Suprapubic skin (tissue), 4 donors: ENCODE data around the gene MCC. TPM values are rescaled to one million over a fixed set of nuclear protein-coding genes. Genes with fewer than 3 reads are reported as not detected.
A peak's percentile ranks its signal among the peaks of the same experiment; 100 is the strongest.

ENCODE experiments used
- DNase-seq, 2 donors: peaks; one replicate each; pipeline ENCODE4 v3.0.0-alpha.2; 2019; ENCODE audit warnings: low spot score in 2 of 2
- H3K27ac ChIP-seq: fragments of 200-600 bp; sonication (generic); one replicate; pipeline ENCODE4 v1.5.1; 2019
- H3K27me3 ChIP-seq: fragments of 200-600 bp; sonication (generic); one replicate; pipeline ENCODE4 v1.5.1; 2019
- H3K36me3 ChIP-seq: fragments of 200-600 bp; sonication (generic); one replicate; pipeline ENCODE4 v1.5.1; 2019
- H3K4me1 ChIP-seq: fragments of 200-600 bp; sonication (generic); one replicate; pipeline ENCODE4 v1.5.1; 2019
- H3K4me3 ChIP-seq: fragments of 200-600 bp; sonication (generic); one replicate; pipeline ENCODE4 v1.5.1; 2019; ENCODE audit warnings: mild to moderate bottlenecking
- H3K9me3 ChIP-seq: fragments of 200-600 bp; sonication (generic); one replicate; pipeline ENCODE4 v1.5.1; 2019
- EP300 ChIP-seq: sonication (generic); formaldehyde crosslinking; IDR thresholded peaks from one replicate; pipeline ENCODE4 v1.6.1; 2017; ENCODE audit warnings: antibody characterized with exemption
- POLR2A ChIP-seq, 2 donors: fragments of 450-650 bp; IDR thresholded peaks; one replicate each; pipeline ENCODE4 v1.6.1; 2017; ENCODE audit warnings: antibody characterized with exemption in 2 of 2, mild to moderate bottlenecking in 2 of 2, moderate library complexity in 2 of 2
- POLR2AphosphoS5 ChIP-seq, 3 donors: sonication (generic); formaldehyde crosslinking; IDR thresholded peaks; one replicate each; pipeline ENCODE4 v1.6.1; 2017; ENCODE audit warnings: antibody characterized with exemption in 3 of 3
- WGBS: methylation state at CpG from one replicate; pipeline ENCODE4 v1.1.5; 2018; 5-methylcytosine and 5-hydroxymethylcytosine counted together
- total RNA-seq, 4 donors: library from RNA; depleted of rRNA; stranded (reverse); fragments of >200 nt; gene quantifications; one replicate each; pipeline ENCODE4 v1.1.0, GENCODE V29; 2016
- TF ChIP-seq, protein P1 (sequence below), 2 donors: fragments of 200-600 bp in 1 of 2; fragments of 450-650 bp in 1 of 2; sonication (generic) in 1 of 2; IDR thresholded peaks; one replicate each; pipeline ENCODE4 v1.5.1; 2016 to 2019; ENCODE audit warnings: antibody characterized with exemption in 2 of 2, mild to moderate bottlenecking in 1 of 2, moderate library complexity in 1 of 2

The MCC gene
- total RNA-seq, 4 donors from 2014 or later, result 67.7 to 105 (median 86.6) TPM

DNA sequence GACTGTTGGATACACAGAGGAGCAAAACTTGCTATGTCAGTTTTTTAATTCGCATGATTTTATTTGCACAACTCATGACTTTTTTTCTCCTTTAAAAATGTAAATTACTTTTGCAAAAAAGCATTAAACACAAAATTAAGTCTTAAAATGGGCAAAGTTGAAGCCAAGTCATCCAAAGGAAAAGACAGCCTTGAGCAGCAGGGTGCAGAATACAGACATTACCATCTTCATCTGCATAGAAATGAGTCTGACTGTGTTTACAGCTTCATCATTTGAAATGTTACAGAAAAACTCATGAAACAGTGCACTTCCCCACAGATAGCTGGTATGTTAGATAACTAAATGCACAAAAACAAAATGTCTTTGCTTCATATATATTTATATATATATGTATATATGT lies 154.8 kb downstream of the MCC start:
- Histone ChIP-seq H3K27ac (no peak overlapping the region), H3K4me3 (no peak overlapping the region), H3K9me3 (no peaks in the 10 kb centered on the region), H3K36me3 (no peaks in the 10 kb centered on the region), H3K4me1 (peaks cover 12% of the 10 kb centered on the region), H3K27me3 (no peaks in the 10 kb centered on the region)
- TF ChIP-seq, protein P1, sequence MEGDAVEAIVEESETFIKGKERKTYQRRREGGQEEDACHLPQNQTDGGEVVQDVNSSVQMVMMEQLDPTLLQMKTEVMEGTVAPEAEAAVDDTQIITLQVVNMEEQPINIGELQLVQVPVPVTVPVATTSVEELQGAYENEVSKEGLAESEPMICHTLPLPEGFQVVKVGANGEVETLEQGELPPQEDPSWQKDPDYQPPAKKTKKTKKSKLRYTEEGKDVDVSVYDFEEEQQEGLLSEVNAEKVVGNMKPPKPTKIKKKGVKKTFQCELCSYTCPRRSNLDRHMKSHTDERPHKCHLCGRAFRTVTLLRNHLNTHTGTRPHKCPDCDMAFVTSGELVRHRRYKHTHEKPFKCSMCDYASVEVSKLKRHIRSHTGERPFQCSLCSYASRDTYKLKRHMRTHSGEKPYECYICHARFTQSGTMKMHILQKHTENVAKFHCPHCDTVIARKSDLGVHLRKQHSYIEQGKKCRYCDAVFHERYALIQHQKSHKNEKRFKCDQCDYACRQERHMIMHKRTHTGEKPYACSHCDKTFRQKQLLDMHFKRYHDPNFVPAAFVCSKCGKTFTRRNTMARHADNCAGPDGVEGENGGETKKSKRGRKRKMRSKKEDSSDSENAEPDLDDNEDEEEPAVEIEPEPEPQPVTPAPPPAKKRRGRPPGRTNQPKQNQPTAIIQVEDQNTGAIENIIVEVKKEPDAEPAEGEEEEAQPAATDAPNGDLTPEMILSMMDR (IDR thresholded peaks at IDR 0.05), result no peak
- TF ChIP-seq POLR2AphosphoS5 (IDR thresholded peaks at IDR 0.05), result no peak
- no peak for TF ChIP-seq POLR2A (IDR thresholded peaks at IDR 0.05)
- no peak for TF ChIP-seq EP300
- WGBS, result 78% methylated on average over 1 of the region's 1 CpG
- DNase-seq, result no peak

DNA sequence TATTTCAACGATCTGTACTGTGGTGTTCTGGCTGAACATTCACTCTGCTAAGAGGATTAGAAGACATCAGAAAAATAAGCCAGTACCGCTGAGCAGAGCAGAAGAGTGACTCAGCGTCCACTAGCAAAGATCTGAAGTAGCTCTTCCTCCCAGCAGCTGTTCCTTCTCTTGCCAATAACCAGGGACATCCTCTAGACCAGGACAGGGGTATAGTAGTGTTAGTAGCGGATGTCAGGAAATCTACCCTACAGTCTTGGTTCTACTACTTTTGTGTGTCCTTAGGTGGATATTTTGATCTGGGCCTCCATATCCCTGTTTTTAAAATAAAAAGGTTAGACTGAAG lies 157.1 kb downstream of the MCC start:
- Histone ChIP-seq H3K36me3 (no peaks in the 10 kb centered on the region), H3K27ac (no peak overlapping the region)
- 65% methylated on average over 4 of the region's 4 CpGs for WGBS

DNA sequence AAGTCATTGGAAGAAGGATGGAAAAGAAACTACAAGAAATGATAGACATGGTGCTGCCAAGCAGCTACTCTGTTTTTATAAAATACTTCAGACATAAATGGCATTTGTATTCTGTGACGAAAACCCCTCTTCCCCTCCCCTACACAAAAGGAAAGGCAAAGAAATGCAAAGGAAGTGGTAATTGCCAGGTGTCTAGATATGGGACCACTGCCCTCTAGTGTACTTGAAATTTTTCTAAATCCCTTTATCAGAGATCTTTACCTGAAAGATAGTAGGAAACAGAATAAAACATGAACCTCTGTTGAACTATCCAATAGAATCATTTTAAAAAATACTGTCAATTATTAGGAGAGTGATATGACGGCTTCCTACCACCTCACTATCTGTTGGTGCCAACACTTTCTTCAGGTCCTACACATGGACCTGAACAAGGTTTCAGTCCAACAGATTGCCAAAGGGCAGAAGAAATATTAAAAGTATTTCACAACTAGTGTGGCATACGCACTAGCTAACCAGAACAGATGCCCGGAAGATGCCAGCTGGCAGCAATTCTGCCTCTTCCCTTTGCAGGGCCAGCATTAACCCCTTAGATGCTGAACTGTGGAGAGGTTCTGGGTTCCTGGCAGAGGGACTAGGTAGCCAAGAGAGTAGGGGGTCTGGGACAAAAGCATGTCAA lies 157.6 kb downstream of the MCC start:
- TF ChIP-seq EP300 (no peak), POLR2AphosphoS5 (IDR thresholded peaks at IDR 0.05) (no peak), POLR2A (IDR thresholded peaks at IDR 0.05) (no peak)
- TF ChIP-seq, protein P1 (IDR thresholded peaks at IDR 0.05), result peak; percentile 10 to 20
- no peak overlapping the region for H3K4me3 ChIP-seq
- H3K27me3 ChIP-seq, result no peaks in the 10 kb centered on the region
- H3K9me3 ChIP-seq, result no peaks in the 10 kb centered on the region
- no peak overlapping the region for H3K27ac ChIP-seq
- H3K36me3 ChIP-seq, result no peaks in the 10 kb centered on the region
- H3K4me1 ChIP-seq, result peaks cover 12% of the 10 kb centered on the region
- 8% methylated on average over 4 of the region's 4 CpGs for WGBS
- DNase-seq, result peak in 1 of 2 donors; percentile 71

More for the DNA sequence above, 157.1 kb downstream of the MCC start:
- Histone ChIP-seq H3K27me3 (no peaks in the 10 kb centered on the region), H3K9me3 (no peaks in the 10 kb centered on the region), H3K4me3 (no peak overlapping the region), H3K4me1 (peaks cover 12% of the 10 kb centered on the region)
- no peak for TF ChIP-seq EP300
- DNase-seq, result no peak

DNA sequence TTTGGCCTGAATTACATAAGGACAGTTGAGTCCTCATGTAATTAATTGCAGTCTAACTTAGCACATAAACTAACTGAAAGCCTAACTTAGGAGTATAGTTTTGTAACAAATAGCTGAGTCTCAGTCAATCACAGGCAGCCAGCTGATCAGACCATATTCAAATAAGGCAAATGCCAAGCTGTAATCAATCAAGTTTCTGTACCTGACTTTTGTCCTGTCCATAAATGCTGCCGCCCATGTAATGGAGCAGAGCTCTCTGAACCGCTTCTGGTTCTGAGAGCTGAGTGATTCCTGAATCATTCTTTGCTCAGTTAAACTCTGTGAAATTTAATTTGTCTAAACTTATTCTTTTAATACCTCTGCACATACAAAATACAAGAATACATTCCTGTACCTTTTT lies 158.3 kb downstream of the MCC start:
- Histone ChIP-seq H3K27me3 (no peaks in the 10 kb centered on the region), H3K36me3 (no peaks in the 10 kb centered on the region), H3K9me3 (no peaks in the 10 kb centered on the region), H3K4me1 (peaks cover 12% of the 10 kb centered on the region), H3K4me3 (no peak overlapping the region), H3K27ac (no peak overlapping the region)
- DNase-seq, result no peak
- TF ChIP-seq, protein P1 (IDR thresholded peaks at IDR 0.05), result no peak
- TF ChIP-seq POLR2AphosphoS5 (IDR thresholded peaks at IDR 0.05) (no peak), EP300 (no peak), POLR2A (IDR thresholded peaks at IDR 0.05) (no peak)
- WGBS, result 89% methylated on average over 2 of the region's 2 CpGs

DNA sequence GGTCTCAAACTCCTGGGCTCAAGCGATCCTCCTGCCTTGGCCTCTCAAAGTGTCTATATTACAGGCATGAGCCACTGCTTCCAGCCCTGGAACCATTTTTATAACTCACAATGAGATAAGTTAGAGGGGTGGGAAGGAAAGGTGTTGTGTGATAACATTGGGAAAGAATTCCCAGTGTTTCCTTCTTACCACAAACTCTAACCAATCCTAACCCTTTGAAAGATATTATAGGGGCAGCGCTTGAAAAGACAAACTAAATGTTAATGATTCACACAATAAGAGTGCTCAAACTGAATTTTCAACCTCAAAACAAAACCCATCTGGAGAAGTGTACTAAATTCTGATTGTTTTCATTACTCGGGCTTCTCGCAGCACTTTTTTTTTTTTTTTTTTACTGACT lies 163.2 kb downstream of the MCC start:
- H3K9me3 ChIP-seq, result no peaks in the 10 kb centered on the region
- H3K4me3 ChIP-seq, result no peak overlapping the region
- no peaks in the 10 kb centered on the region for H3K27me3 ChIP-seq
- 88% methylated on average over 4 of the region's 4 CpGs for WGBS
- no peak overlapping the region for H3K27ac ChIP-seq
- DNase-seq, result no peak
- H3K4me1 ChIP-seq, result no peaks in the 10 kb centered on the region
- TF ChIP-seq, protein P1 (IDR thresholded peaks at IDR 0.05), result no peak
- no peak for TF ChIP-seq POLR2A (IDR thresholded peaks at IDR 0.05)
- no peak for TF ChIP-seq EP300
- no peak for TF ChIP-seq POLR2AphosphoS5 (IDR thresholded peaks at IDR 0.05)
- H3K36me3 ChIP-seq, result no peaks in the 10 kb centered on the region

DNA sequence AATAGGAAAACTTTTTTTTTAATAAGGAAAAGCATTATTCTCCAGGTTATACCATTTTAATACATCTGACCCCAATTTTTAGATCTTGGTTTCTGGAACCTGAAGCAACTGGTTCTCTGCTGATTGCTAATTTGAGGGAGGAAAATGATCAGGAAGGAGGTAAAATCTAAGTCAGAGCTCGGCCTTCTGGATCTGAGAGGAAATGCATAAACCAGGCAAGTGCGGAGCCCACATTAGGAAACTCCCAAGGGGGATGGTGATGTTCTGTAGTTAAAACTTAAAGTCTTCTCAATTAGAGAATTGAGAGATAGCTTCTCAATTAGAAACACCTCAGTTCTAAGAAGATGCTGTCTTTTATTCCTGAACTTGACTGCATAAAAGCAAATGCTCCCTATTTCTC lies 167.0 kb downstream of the MCC start:
- H3K9me3 ChIP-seq, result no peaks in the 10 kb centered on the region
- H3K27ac ChIP-seq, result no peak overlapping the region
- TF ChIP-seq POLR2A (IDR thresholded peaks at IDR 0.05) (no peak), EP300 (no peak), POLR2AphosphoS5 (IDR thresholded peaks at IDR 0.05) (no peak)
- TF ChIP-seq, protein P1 (IDR thresholded peaks at IDR 0.05), result no peak
- 75% methylated on average over 2 of the region's 2 CpGs for WGBS
- H3K27me3 ChIP-seq, result no peaks in the 10 kb centered on the region
- H3K4me1 ChIP-seq, result no peaks in the 10 kb centered on the region
- H3K36me3 ChIP-seq, result no peaks in the 10 kb centered on the region
- no peak overlapping the region for H3K4me3 ChIP-seq
- DNase-seq, result no peak
